Panc1 (cell line): ENCODE data around the gene SERPINA4.

ENCODE experiments used
- CTCF ChIP-seq: fragments of 450-650 bp; IDR thresholded peaks from 2 replicates; pipeline ENCODE4 v1.5.1; 2017; ENCODE audit warnings: mild to moderate bottlenecking
- SIN3A ChIP-seq: IDR thresholded peaks from 2 replicates; pipeline ENCODE4 v1.6.1; 2012; ENCODE audit warnings: low read depth, mild to moderate bottlenecking, low read length, moderate library complexity, borderline replicate concordance; ENCODE audit not compliant: insufficient read depth
- TCF7L2 ChIP-seq: IDR thresholded peaks from 2 replicates; pipeline ENCODE4 v1.6.1; 2011; ENCODE audit warnings: mild to moderate bottlenecking, low read depth, low read length, inconsistent platforms

GRCh38 chr14:94559638-94560290 lies 1.5 kb upstream of the SERPINA4 start:
- no peak for TF ChIP-seq CTCF
- no peak for TF ChIP-seq SIN3A
- no peak for TF ChIP-seq TCF7L2
